ENCODE results near the gene MRPL22.

GRCh38 chr5:154949781-154950180 lies 8.9 kb downstream of the MRPL22 start:
- TF ChIP-seq EZH2 (IDR thresholded peaks at IDR 0.05; ENCODE audit: insufficient read depth, poor library complexity, severe bottlenecking): no peak
- TF ChIP-seq EZH2phosphoT487 (IDR thresholded peaks at IDR 0.05; ENCODE audit: insufficient read depth, low read depth): no peak

Data from GM23248 (cell line).